ENCODE results near the gene PDSS2.

- TF ChIP-seq CTCF (IDR thresholded peaks at IDR 0.05) (no peak), POLR2A (IDR thresholded peaks at IDR 0.05) (no peak), POLR2AphosphoS5 (IDR thresholded peaks at IDR 0.05; ENCODE audit: insufficient read depth in 1 of 2, low read depth in 1 of 2) (no peak)
These were observed 304.6 kb downstream of the PDSS2 start for GRCh38 chr6:107154801-107155160.
